HG02642 (cell line): ENCODE results near the gene RBM34.
"Not testable (repeated sequence)": the region's sequence is repeated elsewhere in the genome, so short reads cannot be mapped to it uniquely, and the experiment has no call there.

Source experiments
- ATAC-seq: cut with Tn5 transposase; IDR thresholded peaks from one replicate; pipeline ENCODE4 v1.9.1; 2021; ENCODE audit warnings: mild to moderate bottlenecking; ENCODE audit not compliant: unreplicated experiment, poor library complexity

The RBM34 gene

GRCh38 chr1:235122348-235122747 is 38.7 kb downstream of the RBM34 start:
- ATAC-seq = no peak

GRCh38 chr1:235113183-235113917 is 47.7 kb downstream of the RBM34 start:
- no peak for ATAC-seq

GRCh38 chr1:235112297-235113182 is 48.5 kb downstream of the RBM34 start:
- no peak for ATAC-seq

- ATAC-seq = no peak
Observed at GRCh38 chr1:235111107-235111506, 49.9 kb downstream of the RBM34 start.

- no peak for ATAC-seq
Observed at GRCh38 chr1:235108876-235109275, 52.2 kb downstream of the RBM34 start.

GRCh38 chr1:235108185-235108593 is 52.9 kb downstream of the RBM34 start:
- no peak for ATAC-seq

GRCh38 chr1:235107368-235108184 is 53.5 kb downstream of the RBM34 start:
- no peak for ATAC-seq

GRCh38 chr1:235106457-235106856 is 54.6 kb downstream of the RBM34 start:
- ATAC-seq = no peak

- peak; percentile 83 for ATAC-seq
Observed at GRCh38 chr1:235105051-235106043, 55.7 kb downstream of the RBM34 start.

GRCh38 chr1:235102993-235103411 is 58.0 kb downstream of the RBM34 start:
- ATAC-seq = no peak

GRCh38 chr1:235102259-235102582 is 58.8 kb downstream of the RBM34 start:
- no peak for ATAC-seq

GRCh38 chr1:235101558-235102258 is 59.3 kb downstream of the RBM34 start:
- ATAC-seq = no peak

GRCh38 chr1:235100194-235100772 is 60.8 kb downstream of the RBM34 start:
- ATAC-seq = no peak

GRCh38 chr1:235098991-235099390 is 62.1 kb downstream of the RBM34 start:
- ATAC-seq = no peak

GRCh38 chr1:235098547-235098946 is 62.5 kb downstream of the RBM34 start:
- ATAC-seq = no peak

GRCh38 chr1:235097501-235097900 is 63.5 kb downstream of the RBM34 start:
- ATAC-seq = not testable (repeated sequence)

- ATAC-seq = no peak
Observed at GRCh38 chr1:235095938-235096562, 65.0 kb downstream of the RBM34 start.
